Stimulated activated CD4-positive, alpha-beta T cell treated with anti-CD3 and anti-CD28 coated beads, Interleukin-12 subunit alpha, Interleukin-12 subunit beta, amount 100 ng/mL, for 4 hours (primary cell): ENCODE data around the gene GPR158.
"Not testable (repeated sequence)": the region's sequence is repeated elsewhere in the genome, so short reads cannot be mapped to it uniquely, and the experiment has no call there.

Experiments used
- DNase-seq: peaks from one replicate; pipeline ENCODE4 v3.0.0-alpha.2; 2020

The GPR158 gene

GRCh38 chr10:25174461-25175230 is at the start of gene GPR158:
GPR158 (plus strand) TSS chr10:25175001; CDS start chr10:25175421, 420 bp downstream.
- peak; percentile 42 for DNase-seq

DNA sequence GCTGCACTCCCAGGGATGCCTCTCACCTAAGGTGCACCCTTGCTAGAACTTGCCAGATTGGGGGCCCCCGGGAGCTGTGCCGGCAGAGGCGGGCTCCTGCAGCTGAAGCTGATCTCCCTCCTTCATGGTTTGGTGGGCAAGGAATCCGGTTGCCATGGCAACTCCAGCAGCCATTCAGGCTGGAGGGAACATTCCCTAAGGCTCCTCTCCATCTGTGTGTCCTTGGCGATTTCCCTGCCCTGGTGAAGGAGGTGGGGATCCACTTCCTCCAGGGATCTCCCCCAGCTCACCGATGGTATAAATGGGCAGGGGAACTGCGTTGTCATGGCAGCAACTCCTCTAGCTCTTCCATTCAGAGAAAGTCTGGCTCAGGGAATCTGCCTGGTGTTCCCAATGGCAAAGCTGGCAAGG is 49.6 kb upstream of the GPR158 start:
- DNase-seq, result no peak

DNA sequence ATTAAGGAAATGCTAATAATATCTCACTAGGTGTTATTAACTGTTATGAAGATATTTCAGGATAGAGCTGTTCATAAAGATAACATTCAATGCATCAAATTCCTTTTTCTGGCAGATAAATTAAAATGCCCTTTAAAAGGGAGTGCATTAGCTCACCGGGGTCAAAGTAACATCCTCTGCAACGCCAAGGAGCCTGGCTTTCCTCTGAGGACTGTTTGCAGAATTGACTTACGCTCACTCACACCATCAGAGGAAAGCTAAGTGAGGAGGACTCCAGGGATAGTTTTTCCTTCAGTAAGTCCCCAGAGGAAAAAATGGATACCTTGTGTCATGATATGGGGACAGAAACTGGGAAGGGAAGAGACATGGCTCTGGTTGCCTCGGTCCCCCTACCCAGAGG is 45.2 kb upstream of the GPR158 start:
- no peak for DNase-seq

- DNase-seq, result no peak
Measured at GRCh38 chr10:25130906-25131305, 43.9 kb upstream of the GPR158 start.

GRCh38 chr10:25142116-25142864 is 32.5 kb upstream of the GPR158 start:
- DNase-seq, result no peak

GRCh38 chr10:25157650-25158049 is 17.2 kb upstream of the GPR158 start:
- DNase-seq, result no peak

- no peak for DNase-seq
Measured at GRCh38 chr10:25159591-25159990, 15.2 kb upstream of the GPR158 start.

DNA sequence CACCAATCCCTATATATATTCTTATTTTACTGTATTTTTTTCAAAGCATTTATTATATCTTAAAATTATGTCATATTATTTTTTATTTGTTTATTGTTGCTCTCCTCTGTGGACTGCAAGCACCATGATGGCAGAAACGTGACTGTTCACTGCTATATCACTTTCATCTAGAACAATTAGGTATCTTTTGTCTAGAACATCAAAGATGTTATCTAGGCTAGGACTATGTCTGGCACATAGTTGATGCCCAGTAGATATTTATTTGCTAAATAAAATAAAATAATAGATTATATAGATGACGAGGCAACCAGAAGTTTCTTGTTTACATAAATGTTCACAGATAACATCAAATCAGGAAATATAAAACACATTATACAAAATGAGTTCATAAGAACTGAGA is 12.4 kb upstream of the GPR158 start:
- no peak for DNase-seq

- not testable (repeated sequence) for DNase-seq
Measured at GRCh38 chr10:25163464-25163863, 11.3 kb upstream of the GPR158 start.

- no peak for DNase-seq
Measured at GRCh38 chr10:25169740-25170139, 5.1 kb upstream of the GPR158 start.

DNA sequence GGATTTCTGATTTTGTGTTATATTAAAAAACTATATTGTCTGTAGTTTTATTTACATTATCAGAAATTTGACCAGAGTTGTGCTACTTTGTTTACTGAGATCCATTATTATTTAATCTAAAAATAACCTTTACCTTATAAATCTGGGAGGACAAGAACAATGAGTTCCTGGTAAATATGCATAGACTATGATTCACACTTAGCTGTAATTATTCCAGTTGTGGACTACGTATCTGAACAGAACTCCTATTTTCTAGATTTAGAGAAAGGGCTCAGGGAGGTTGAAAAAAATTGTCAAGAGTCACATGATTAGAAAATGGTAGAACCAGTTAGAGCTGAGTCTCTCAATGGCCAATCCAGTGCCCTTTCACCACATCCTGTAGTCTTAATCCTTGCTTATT is 4.2 kb upstream of the GPR158 start:
- DNase-seq, result no peak

- DNase-seq, result no peak
Measured at GRCh38 chr10:25175527-25176420, 973 bp downstream of the GPR158 start.

DNA sequence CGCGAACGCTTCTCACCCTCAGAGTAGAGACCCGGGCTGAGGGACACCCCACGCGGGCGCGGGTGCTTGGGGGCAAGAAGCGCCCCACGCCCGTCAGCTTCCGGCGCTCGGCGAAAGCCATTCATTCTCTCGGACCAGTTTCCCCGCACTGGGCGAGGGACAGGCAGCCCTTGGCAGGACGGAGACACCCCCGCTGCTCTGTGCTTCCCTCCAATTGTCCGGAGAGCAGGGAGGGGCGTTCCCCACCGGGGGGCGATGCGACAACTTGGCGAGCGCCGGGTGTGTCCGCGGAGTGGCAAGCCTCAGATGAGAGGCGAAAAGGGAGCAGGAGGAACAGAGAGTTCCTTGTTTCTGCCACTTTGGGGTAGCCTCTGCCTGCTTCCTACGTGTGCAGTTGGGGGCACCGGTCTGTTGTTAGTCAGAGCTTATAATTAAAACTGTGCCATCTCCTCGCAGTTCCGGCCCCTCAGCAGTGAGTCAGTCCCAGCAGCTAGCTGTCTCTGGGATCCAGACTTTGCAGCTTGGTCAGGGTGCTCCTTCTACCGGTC is 1.7 kb downstream of the GPR158 start:
- no peak for DNase-seq

- no peak for DNase-seq
Measured at GRCh38 chr10:25177093-25177753, 2.4 kb downstream of the GPR158 start.

DNA sequence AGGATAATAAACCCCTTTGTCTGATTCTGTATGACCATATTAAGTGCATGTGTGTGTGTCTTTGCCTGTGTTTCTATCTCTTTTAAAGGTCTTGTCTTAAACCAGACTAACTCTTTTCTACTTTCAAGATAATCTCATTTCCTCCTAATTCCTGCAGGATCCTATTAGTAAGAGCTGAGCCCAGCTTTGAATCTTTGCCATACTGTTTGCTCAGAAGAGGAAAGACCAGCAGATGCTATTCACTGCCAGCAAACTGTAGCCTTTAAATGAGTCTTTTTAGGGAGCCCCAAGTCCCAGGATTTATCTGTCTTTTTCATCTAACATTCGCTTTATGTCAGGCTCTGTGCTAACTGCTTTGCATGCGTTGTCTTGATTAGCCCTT is 2.9 kb downstream of the GPR158 start:
- no peak for DNase-seq

DNA sequence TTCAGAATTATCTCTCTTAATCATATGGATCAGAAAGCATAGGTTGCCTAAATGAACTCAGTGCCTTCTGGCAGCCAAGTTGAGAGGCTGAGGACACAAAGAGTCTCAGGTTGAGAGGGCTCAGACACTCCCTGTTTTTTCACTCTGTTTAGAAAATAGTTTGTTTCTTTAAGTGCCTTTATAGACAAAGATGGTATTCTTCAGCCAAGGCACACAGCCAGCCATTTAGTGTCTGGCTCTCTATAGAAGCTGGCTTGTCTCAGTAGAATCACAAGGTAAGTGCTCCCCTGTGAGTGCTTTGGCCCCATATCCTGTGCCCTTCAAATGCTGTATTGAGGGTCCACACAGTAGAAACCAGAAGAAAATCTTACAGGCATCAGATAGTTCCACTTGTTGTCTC is 3.6 kb downstream of the GPR158 start:
- DNase-seq, result no peak

GRCh38 chr10:25180801-25181200 is 6.0 kb downstream of the GPR158 start:
- no peak for DNase-seq

DNA sequence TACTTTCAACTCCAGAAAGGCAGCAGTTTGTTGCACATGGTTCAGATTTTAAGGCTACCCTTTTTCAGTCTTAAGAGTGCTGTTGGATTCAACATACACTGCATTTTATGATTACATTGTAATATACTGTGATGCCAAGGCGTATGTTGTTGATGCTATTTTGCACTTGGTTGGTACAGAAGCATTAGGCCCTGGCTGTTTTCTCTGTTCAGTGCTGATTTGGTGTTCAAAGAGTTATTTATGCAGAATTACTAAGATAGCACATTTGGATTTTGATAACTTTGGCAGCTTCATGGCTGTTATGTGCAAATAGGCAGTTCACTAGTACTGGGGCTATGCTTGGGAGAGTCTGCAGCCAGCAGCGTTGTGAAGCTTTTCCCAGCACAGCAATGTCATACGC is 7.8 kb downstream of the GPR158 start:
- no peak for DNase-seq

GRCh38 chr10:25191162-25191895 is 16.5 kb downstream of the GPR158 start:
- DNase-seq, result no peak

- DNase-seq, result no peak
Measured at GRCh38 chr10:25198151-25198550, 23.4 kb downstream of the GPR158 start.

DNA sequence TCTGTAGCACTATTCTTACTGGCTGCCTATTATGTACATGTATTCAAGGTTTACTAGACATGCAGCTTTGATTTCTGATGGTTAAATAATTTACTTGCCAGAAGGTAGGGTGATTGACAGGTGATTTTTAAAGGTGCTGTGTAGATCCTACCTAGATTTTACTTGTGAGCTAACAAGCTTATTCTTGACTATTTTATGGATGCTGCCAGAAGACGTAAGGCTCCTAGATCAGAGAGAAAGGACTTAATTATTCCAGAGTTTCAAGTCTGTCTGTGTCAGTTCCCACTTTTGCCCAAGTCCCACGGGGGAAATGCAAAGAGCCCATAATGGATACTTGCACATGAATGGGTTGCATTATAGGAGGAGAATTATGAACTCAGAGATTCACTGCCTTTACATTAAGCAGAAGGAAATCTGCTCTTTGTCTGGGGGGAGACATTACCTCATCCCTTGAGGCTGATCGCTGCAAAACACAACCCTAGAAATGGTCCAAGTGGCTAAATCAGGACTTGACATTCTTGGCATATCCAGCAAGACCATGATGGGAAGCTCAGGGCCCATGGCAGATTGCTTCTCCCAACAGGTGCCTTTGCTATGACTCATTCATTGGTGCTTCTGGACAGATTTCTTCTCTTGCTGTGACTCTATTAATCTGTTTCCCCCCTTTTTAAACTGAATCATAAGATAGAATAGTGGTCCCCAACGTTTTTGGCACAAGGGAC is 32.1 kb downstream of the GPR158 start:
- DNase-seq, result no peak
